Liver (tissue), 9 donors: ENCODE results near the gene SLC12A8. TPM values are rescaled to one million over a fixed set of nuclear protein-coding genes. Genes with fewer than 3 reads are reported as not detected.

Source experiments
- DNase-seq: peaks from one replicate; pipeline ENCODE4 v3.0.0-alpha.2; 2017; ENCODE audit warnings: low spot score
- H3K27ac ChIP-seq, 2 donors: one replicate each; pipeline ENCODE4 v1.7.0; 2013; ENCODE audit warnings: inconsistent platforms in 2 of 2, low read length in 2 of 2, control low read depth in 1 of 2, low read depth in 1 of 2, mild to moderate bottlenecking in 1 of 2
- H3K27me3 ChIP-seq, 4 donors: one replicate each; pipeline versions ENCODE4 v1.6.1 to v1.7.0; 2013; ENCODE audit warnings: low read length in 3 of 4, inconsistent platforms in 1 of 4, mild to moderate bottlenecking in 1 of 4, moderate library complexity in 1 of 4; ENCODE audit not compliant: control insufficient read depth in 4 of 4, insufficient read depth in 4 of 4
- H3K36me3 ChIP-seq, 4 donors: one replicate each; pipeline versions ENCODE4 v1.6.1 to v1.7.0; 2013; ENCODE audit warnings: low read length in 3 of 4, mild to moderate bottlenecking in 3 of 4, low read depth in 1 of 4, moderate library complexity in 1 of 4; ENCODE audit not compliant: control insufficient read depth in 4 of 4, insufficient read depth in 3 of 4
- H3K4me1 ChIP-seq, 4 donors: one replicate each; pipeline versions ENCODE4 v1.6.1 to v1.7.0; 2013; ENCODE audit warnings: low read length in 3 of 4, mild to moderate bottlenecking in 3 of 4, moderate library complexity in 1 of 4; ENCODE audit not compliant: control insufficient read depth in 4 of 4, insufficient read depth in 4 of 4
- H3K4me3 ChIP-seq, 3 donors: one replicate each; pipeline versions ENCODE4 v1.6.1 to v1.7.0; 2013; ENCODE audit warnings: low read length in 3 of 3, control low read depth in 1 of 3, low read depth in 1 of 3, mild to moderate bottlenecking in 1 of 3
- H3K9ac ChIP-seq, 2 donors: one replicate each; pipeline ENCODE4 v1.7.0; 2013; ENCODE audit warnings: low read length in 2 of 2, mild to moderate bottlenecking in 2 of 2, moderate library complexity in 2 of 2, control low read depth in 1 of 2, low read depth in 1 of 2
- H3K9me3 ChIP-seq, 4 donors: one replicate each; pipeline versions ENCODE4 v1.6.1 to v1.7.0; 2013; ENCODE audit warnings: low read length in 3 of 4; ENCODE audit not compliant: control insufficient read depth in 4 of 4
- ATF3 ChIP-seq: IDR thresholded peaks from 2 replicates; pipeline ENCODE4 v1.6.1; 2016; ENCODE audit warnings: antibody characterized with exemption
- CTCF ChIP-seq: fragments of 150-350 bp; IDR thresholded peaks from 2 replicates; pipeline ENCODE4 v1.5.1; 2017; ENCODE audit warnings: improper control_type of control experiment, low read depth, low read length; ENCODE audit not compliant: missing input control
- EGR1 ChIP-seq, 2 donors: IDR thresholded peaks; 2 replicates each; pipeline ENCODE4 v1.6.1; 2016 to 2018; ENCODE audit warnings: antibody characterized with exemption in 2 of 2, low read depth in 2 of 2
- FOXA1 ChIP-seq: IDR thresholded peaks from 2 replicates; pipeline ENCODE4 v1.6.1; 2016; ENCODE audit warnings: antibody characterized with exemption
- FOXA2 ChIP-seq: IDR thresholded peaks from 2 replicates; pipeline ENCODE4 v1.6.1; 2016; ENCODE audit warnings: antibody characterized with exemption
- GABPA ChIP-seq, 2 donors: IDR thresholded peaks in 1 of 2; conservative IDR thresholded peaks in 1 of 2; 2 replicates each; pipeline ENCODE4 v1.6.1; 2016; ENCODE audit warnings: antibody characterized with exemption in 2 of 2, mild to moderate bottlenecking in 1 of 2, moderate library complexity in 1 of 2
- HNF4A ChIP-seq, 2 donors: conservative IDR thresholded peaks; 2 replicates each; pipeline ENCODE4 v1.6.1; 2016; ENCODE audit warnings: antibody characterized with exemption in 2 of 2, mild to moderate bottlenecking in 2 of 2
- HNF4G ChIP-seq: IDR thresholded peaks from 2 replicates; pipeline ENCODE4 v1.6.1; 2016; ENCODE audit warnings: antibody characterized with exemption
- JUND ChIP-seq, 2 donors: IDR thresholded peaks; 2 replicates each; pipeline ENCODE4 v1.6.1; 2016; ENCODE audit warnings: antibody characterized with exemption in 2 of 2
- MAX ChIP-seq: IDR thresholded peaks from 2 replicates; pipeline ENCODE4 v1.6.1; 2016; ENCODE audit warnings: antibody characterized with exemption
- NR2F2 ChIP-seq: IDR thresholded peaks from 2 replicates; pipeline ENCODE4 v1.6.1; 2016; ENCODE audit warnings: antibody characterized with exemption
- RAD21 ChIP-seq, 2 donors: IDR thresholded peaks; 2 replicates each; pipeline ENCODE4 v1.6.1; 2016; ENCODE audit warnings: antibody characterized with exemption in 2 of 2, mild to moderate bottlenecking in 2 of 2
- REST ChIP-seq: IDR thresholded peaks from 2 replicates; pipeline ENCODE4 v1.6.1; 2016; ENCODE audit warnings: antibody characterized with exemption, mild to moderate bottlenecking
- RXRA ChIP-seq, 2 donors: IDR thresholded peaks; 2 replicates each; pipeline ENCODE4 v1.6.1; 2017 to 2018; ENCODE audit warnings: antibody characterized with exemption in 2 of 2, mild to moderate bottlenecking in 1 of 2
- SP1 ChIP-seq: IDR thresholded peaks from 2 replicates; pipeline ENCODE4 v1.6.1; 2018; ENCODE audit warnings: antibody characterized with exemption, mild to moderate bottlenecking
- TAF1 ChIP-seq: conservative IDR thresholded peaks from 2 replicates; pipeline ENCODE4 v1.6.1; 2016; ENCODE audit warnings: antibody characterized with exemption, mild to moderate bottlenecking
- YY1 ChIP-seq: IDR thresholded peaks from 2 replicates; pipeline ENCODE4 v1.6.1; 2016; ENCODE audit warnings: antibody characterized with exemption, mild to moderate bottlenecking
- ZBTB33 ChIP-seq: IDR thresholded peaks from 2 replicates; pipeline ENCODE4 v1.6.1; 2016; ENCODE audit warnings: antibody characterized with exemption
- WGBS: extraction: QIAGEN DNeasy Blood & Tissue Kit; methylation state at CpG from one replicate; pipeline ENCODE4 v1.1.7; 2013; 5-methylcytosine and 5-hydroxymethylcytosine counted together
- polyA plus RNA-seq, 2 donors: library from polyadenylated mRNA; stranded (reverse) in 1 of 2; unstranded in 1 of 2; fragments of 200-250 nt in 1 of 2; fragments of >200 nt in 1 of 2; fragmentation: Nextera tagmentation in 1 of 2; extraction: Ambion mirVana in 1 of 2; gene quantifications; one replicate each; pipeline versions ENCODE4 v1.2.1 to v1.2.3, GENCODE V29; 2013 to 2015
- total RNA-seq, 2 donors: library from RNA; depleted of rRNA; stranded (reverse); fragments of >200 nt; gene quantifications; one replicate each; pipeline ENCODE4 v1.2.3, GENCODE V29; 2014
- donor health status: healthy.
- donor health status: healthy.
- donor health status: healthy.
- donor health status: healthy.
- donor health status: healthy.

SLC12A8 gene
- total and polyA plus RNA-seq, 4 donors = 2.7 to 20.3 (median 5.5) TPM

- H3K4me1 ChIP-seq = no peaks in the 10 kb centered on the region
- H3K36me3 ChIP-seq = peaks cover 0 to 5% (median under 1%) of the 10 kb centered on the region in 4 donors
- TF ChIP-seq CTCF (no peak), JUND (IDR thresholded peaks at IDR 0.05) (no peak), HNF4A (conservative IDR thresholded peaks at IDR 0.05) (no peak), EGR1 (IDR thresholded peaks at IDR 0.05; ENCODE audit: low read depth in 2 of 2) (no peak), REST (no peak), ZBTB33 (no peak), ATF3 (no peak), NR2F2 (no peak), RAD21 (IDR thresholded peaks at IDR 0.05) (no peak), MAX (no peak), SP1 (no peak), FOXA1 (no peak), YY1 (no peak), FOXA2 (no peak), HNF4G (no peak), GABPA (IDR thresholded peaks at IDR 0.05 in 1 of 2, conservative IDR thresholded peaks at IDR 0.05 in 1 of 2) (no peak), RXRA (IDR thresholded peaks at IDR 0.05) (no peak), TAF1 (no peak)
- H3K9ac ChIP-seq = no peak overlapping the region
- DNase-seq = no peak
- WGBS = 91% methylated on average over 3 of the region's 3 CpGs
- H3K4me3 ChIP-seq = no peak overlapping the region
- no peaks in the 10 kb centered on the region for H3K27me3 ChIP-seq
- H3K27ac ChIP-seq = no peak overlapping the region
- peaks cover 0 to 1% (median 0%) of the 10 kb centered on the region in 4 donors for H3K9me3 ChIP-seq
Measured at GRCh38 chr3:125238759-125239158, 26.2 kb upstream of the SLC12A8 start.
